ENCODE measurements around the gene GCSH. TPM values are rescaled to one million over a fixed set of nuclear protein-coding genes. Genes with fewer than 3 reads are reported as not detected.

The GCSH gene
- total RNA-seq, 1 experiment from 2014 or later: 84.8 TPM

DNA sequence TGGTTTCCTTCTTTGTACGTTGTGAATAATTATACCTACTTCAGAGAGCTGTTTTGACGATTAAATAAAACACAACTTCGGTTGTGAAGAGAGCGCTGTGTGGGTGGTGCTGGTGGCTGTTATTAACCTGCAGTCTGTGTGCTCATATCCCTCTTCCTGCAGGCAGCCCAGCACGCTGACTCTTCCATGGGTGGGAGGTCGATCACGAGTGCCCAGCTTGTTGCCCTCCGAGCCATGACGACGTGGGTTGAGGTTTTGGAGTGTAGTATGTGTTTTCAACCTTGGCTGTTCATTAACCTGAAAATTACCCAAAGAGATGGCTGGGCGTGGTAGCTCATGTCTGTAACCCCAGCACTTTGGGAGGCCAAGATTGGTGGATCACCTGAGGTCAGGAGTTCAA is 11.3 kb upstream of the GCSH start:
- in situ Hi-C loops (cut with HindIII; ENCODE audit: low pct_unique_long_range_greater_than_20kb, low sequenced_read_pairs): no loop called here
- DNase-seq (ENCODE audit: low read depth): peak; percentile 51

GRCh38 chr16:81106826-81107503 is 10.8 kb upstream of the GCSH start:
- in situ Hi-C loops (cut with HindIII; ENCODE audit: low pct_unique_long_range_greater_than_20kb, low sequenced_read_pairs): no loop called here
- no peak for DNase-seq (ENCODE audit: low read depth)

DNA sequence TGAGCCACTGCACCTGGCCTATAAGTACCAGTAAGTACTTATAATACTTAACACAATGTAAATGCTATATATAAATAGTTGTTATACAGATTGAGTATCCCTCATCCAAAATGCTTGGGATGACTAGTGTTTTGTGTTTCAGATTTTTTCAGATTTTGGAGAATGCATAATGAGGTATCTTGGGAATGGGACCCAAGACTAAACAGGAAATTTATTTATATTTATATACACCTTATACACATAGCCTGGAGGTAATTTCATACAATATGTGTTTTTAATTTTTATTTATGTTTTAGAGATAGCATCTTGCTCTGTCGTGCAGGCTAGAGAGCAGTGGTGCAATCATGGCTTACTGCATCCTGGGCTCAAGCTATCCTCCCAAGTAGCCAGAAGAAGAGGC is 9.8 kb upstream of the GCSH start:
- in situ Hi-C loops (cut with HindIII; ENCODE audit: low pct_unique_long_range_greater_than_20kb, low sequenced_read_pairs): no loop called here
- DNase-seq (ENCODE audit: low read depth): no peak

DNA sequence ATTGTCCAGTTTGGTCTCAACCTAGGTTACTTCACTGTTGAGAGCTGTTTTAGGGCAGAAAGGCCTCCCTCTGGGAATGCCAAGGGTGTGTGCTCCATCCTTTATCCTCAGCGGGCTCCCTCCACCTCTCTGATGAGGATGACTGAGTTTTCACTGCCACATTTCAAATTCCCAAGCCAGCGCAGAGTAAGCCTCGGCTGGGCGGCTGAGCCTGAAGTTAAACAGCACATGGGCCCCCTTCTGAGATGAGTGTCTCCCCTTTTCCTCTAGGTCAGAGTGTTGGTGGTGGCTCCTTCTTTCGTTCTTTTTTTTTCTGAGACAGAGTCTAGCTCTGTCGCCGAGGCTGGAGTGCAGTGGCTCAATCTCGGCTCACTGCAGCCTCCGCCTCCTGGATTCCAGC is 5.5 kb upstream of the GCSH start:
- DNase-seq (ENCODE audit: low read depth): no peak
- in situ Hi-C loops (cut with HindIII; ENCODE audit: low pct_unique_long_range_greater_than_20kb, low sequenced_read_pairs): no loop called here

DNA sequence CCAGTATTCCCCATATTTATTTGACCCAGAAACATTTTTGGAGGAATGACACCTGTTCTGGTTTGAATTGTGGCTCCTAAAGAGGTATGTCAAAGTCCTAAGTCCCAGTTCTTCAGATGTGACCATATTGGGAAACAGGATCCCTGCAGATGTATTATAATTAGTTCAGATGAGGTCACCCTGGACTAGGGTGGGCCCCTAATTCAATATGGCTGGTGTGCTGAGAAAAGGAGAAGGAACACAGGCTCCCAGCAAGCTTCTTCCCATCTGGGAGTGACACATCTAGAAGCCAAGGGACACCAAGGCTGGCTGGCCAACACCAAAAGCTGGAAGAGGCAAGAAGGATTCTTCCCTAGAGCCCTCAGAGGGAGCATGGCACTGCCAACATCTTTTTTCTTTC is 3.8 kb upstream of the GCSH start:
- in situ Hi-C loops (cut with HindIII; ENCODE audit: low pct_unique_long_range_greater_than_20kb, low sequenced_read_pairs): no loop called here
- no peak for DNase-seq (ENCODE audit: low read depth)

GRCh38 chr16:81097230-81097629 is 1.0 kb upstream of the GCSH start:
- in situ Hi-C loops (cut with HindIII; ENCODE audit: low pct_unique_long_range_greater_than_20kb, low sequenced_read_pairs): no loop called here
- peak; percentile 27 for DNase-seq (ENCODE audit: low read depth)

GRCh38 chr16:81096715-81097208 is 567 bp upstream of the GCSH start:
- DNase-seq (ENCODE audit: low read depth): no peak
- in situ Hi-C loops (cut with HindIII; ENCODE audit: low pct_unique_long_range_greater_than_20kb, low sequenced_read_pairs): no loop called here

- no peak for DNase-seq (ENCODE audit: low read depth)
- in situ Hi-C loops (cut with HindIII; ENCODE audit: low pct_unique_long_range_greater_than_20kb, low sequenced_read_pairs): no loop called here
Observed at GRCh38 chr16:81095653-81095952, 592 bp downstream of the GCSH start.

- in situ Hi-C loops (cut with HindIII; ENCODE audit: low pct_unique_long_range_greater_than_20kb, low sequenced_read_pairs): no loop called here
- peak; percentile 19 for DNase-seq (ENCODE audit: low read depth)
Observed at GRCh38 chr16:81094771-81095251, 1.4 kb downstream of the GCSH start.

DNA sequence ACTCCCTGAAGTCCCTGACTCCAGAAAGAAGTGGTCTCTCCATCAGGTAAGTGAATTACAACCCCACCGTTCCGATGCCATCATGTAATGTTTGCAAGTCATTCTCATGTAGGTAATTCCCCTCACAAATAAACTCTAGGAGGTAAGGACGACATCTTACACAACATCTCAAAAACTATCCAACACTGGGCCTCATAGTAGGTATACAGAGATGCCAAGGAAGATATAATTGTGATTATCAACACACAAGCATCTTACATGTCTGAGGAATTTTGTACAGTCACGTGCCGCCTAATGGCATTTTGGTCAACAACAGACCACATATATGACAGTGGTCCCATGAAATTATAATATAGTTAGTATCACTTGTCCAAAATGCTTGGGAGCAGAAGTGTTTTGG is 7.4 kb downstream of the GCSH start:
- in situ Hi-C loops (cut with HindIII; ENCODE audit: low pct_unique_long_range_greater_than_20kb, low sequenced_read_pairs): no loop called here
- no peak for DNase-seq (ENCODE audit: low read depth)

- in situ Hi-C loops (cut with HindIII; ENCODE audit: low pct_unique_long_range_greater_than_20kb, low sequenced_read_pairs): no loop called here
Observed at GRCh38 chr16:81081014-81081413, 15.2 kb downstream of the GCSH start.

DNA sequence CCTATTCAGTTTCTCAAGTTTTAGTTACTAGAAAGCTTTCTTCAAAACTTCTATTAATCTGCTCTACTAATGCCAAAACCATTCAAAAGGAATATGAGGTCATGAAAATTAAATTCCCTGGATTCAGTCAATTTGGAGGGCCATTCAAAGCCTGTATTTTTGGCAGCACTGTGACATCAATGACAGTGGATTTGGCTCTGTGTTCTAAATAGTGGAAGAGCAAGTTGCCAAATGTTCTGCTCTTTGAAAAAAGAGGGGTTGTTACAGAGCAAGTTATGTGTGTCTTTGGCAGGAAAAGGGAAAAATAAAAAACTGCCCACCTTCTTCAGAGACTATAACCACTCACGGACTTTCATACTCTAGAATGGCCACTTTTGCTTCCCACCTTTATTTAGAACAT is 16.0 kb downstream of the GCSH start:
- in situ Hi-C loops (cut with HindIII; ENCODE audit: low pct_unique_long_range_greater_than_20kb, low sequenced_read_pairs): no loop called here
- no peak for DNase-seq (ENCODE audit: low read depth)

More at GRCh38 chr16:81081014-81081413, 15.2 kb downstream of the GCSH start:
- DNase-seq (ENCODE audit: low read depth): no peak

DNA sequence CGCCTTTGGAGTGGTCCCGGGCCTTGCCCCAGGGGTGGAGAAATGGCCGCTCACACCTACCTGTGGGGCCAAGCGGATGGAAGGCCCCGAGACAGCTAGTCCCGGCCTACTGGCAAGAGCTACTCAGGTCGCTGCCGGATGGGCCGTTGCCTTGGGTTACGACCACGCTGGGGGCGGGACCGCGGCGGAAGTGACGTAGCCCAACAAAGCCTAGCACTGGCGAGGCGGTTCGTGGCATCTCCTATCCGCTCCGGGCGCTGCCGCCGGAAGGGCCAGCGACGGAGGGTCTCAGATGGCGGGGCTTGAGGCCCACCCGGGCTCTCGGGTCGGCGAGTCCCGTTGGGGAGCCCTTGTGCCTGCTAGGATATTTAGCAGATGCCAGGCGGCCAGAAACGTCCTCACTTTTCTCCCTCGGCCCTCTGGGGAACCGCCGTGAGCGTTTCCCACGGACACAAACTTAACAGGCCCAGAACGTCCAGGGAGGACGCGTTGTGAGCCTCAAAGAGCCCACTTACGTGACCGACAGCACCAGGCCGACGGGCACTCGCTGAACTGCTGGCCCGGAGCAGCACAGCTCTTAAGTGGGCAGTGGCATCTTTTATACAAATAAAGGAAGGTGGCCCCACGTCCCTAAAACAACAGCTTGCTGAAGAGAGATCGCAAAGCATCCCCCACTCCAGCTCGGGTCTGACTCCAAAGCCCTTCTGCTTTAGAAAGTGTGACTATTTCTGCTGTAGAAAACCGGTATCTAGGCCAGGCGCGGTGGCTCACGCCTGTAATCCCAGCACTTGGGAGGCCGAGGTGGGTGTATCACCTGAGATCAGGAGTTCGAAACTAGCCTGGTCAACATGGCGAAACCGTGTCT is 18.9 kb downstream of the GCSH start, which contains the start of gene C16orf46:
TSS of gene C16orf46 (minus strand) at position 163 of the 865 bp plus-strand sequence. CDS start 13,283 bp downstream, outside the sequence.
- DNase-seq (ENCODE audit: low read depth): peak; percentile 94
- in situ Hi-C loops (cut with HindIII; ENCODE audit: low pct_unique_long_range_greater_than_20kb, low sequenced_read_pairs): no loop called here

DNA sequence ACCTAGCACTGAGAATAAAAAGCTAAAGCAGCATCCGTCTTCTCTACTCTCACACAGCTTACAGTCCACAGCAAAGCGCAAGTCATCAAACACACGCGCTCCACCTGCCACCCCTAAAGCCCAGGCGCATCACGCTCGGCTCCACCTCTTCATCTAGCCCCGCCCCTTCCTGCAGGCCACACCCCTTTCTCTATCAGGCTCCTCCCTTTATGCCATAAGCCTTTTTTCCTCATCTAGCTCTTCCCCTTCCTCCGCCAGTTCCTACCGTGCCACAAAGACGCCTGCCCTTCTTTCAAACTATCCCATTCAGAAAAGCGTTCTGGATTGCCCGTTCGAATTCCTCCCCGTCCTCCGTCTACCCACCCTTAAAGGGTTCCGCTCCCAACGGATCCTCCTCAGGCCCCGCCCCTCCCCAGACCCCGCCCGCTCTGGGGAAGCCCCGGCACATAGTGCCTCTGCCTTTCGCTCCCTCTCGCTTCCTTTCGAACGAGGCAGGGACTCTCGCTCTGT is 19.6 kb downstream of the GCSH start:
- in situ Hi-C loops (cut with HindIII; ENCODE audit: low pct_unique_long_range_greater_than_20kb, low sequenced_read_pairs): no loop called here
- DNase-seq (ENCODE audit: low read depth): peak; percentile 95

- DNase-seq (ENCODE audit: low read depth): no peak
- in situ Hi-C loops (cut with HindIII; ENCODE audit: low pct_unique_long_range_greater_than_20kb, low sequenced_read_pairs): no loop called here
Observed at GRCh38 chr16:81073560-81074330, 22.4 kb downstream of the GCSH start.

DNA sequence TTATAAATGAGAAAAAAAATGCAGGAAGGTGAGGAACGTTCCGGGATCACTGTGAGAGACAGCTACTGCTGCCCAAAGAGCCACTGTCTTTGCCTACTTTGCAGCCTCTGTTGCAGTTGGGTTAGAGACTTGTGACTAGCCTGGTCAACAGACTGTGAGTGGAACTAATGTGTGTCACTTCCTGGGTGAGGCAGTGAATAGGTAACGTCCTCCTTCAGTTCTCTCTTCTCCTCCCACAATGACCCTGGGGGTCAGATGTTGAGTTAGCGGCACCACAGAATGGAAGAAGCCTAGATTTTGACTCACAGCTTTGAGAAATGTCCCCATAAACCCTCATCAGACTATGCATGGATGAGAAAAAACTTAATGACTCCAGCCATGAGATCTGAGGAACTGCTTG is 24.4 kb downstream of the GCSH start:
- in situ Hi-C loops (cut with HindIII; ENCODE audit: low pct_unique_long_range_greater_than_20kb, low sequenced_read_pairs): no loop called here

GRCh38 chr16:81070979-81071378 is 25.2 kb downstream of the GCSH start:
- DNase-seq (ENCODE audit: low read depth): no peak
- in situ Hi-C loops (cut with HindIII; ENCODE audit: low pct_unique_long_range_greater_than_20kb, low sequenced_read_pairs): no loop called here

More for the DNA sequence above, 24.4 kb downstream of the GCSH start:
- peak; percentile 76 for DNase-seq (ENCODE audit: low read depth)

DNA sequence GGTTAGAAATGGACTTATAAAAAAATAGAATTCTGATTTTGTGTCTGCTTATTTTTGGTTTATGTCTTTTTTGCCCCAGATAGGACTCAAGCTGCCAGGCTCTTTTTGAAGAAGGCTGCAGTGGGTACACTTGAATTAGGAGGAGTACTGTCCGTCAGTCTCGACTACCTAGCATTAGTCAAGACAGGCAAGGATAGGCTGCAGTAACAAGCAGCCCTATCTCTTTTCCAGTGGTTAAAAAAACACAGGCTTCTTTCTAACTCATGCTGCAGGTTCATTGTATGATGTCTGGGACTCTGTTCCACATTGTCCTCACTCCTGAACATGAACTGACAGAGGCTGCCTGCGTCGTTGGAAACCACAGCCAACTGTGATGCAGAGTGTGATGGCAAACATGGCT is 27.1 kb downstream of the GCSH start:
- in situ Hi-C loops (cut with HindIII; ENCODE audit: low pct_unique_long_range_greater_than_20kb, low sequenced_read_pairs): no loop called here

More for the DNA sequence above, 27.1 kb downstream of the GCSH start:
- DNase-seq (ENCODE audit: low read depth): no peak
